H9 (cell line): ENCODE data around the gene MTX1. TPM values are rescaled to one million over a fixed set of nuclear protein-coding genes. Genes with fewer than 3 reads are reported as not detected.

Experiments
- DNase-seq: peaks from one replicate; pipeline ENCODE4 v3.0.0-alpha.2; 2017
- H2AFZ ChIP-seq: one replicate; pipeline ENCODE4 v1.6.1; 2013; ENCODE audit warnings: mild to moderate bottlenecking, low read length, control low read depth, moderate library complexity
- H2AK5ac ChIP-seq: 2 replicates; pipeline ENCODE4 v1.6.1; 2013; ENCODE audit warnings: low read length, control low read depth, mixed read lengths; ENCODE audit not compliant: insufficient read length
- H2BK120ac ChIP-seq: one replicate; pipeline ENCODE4 v1.6.1; 2013; ENCODE audit warnings: low read depth, mild to moderate bottlenecking, low read length, control low read depth, inconsistent platforms; ENCODE audit not compliant: poor library complexity, severe bottlenecking
- H2BK12ac ChIP-seq: 2 replicates; pipeline ENCODE4 v1.6.1; 2013; ENCODE audit warnings: low read length, control low read depth, mixed read lengths, low read depth; ENCODE audit not compliant: insufficient read length
- H2BK15ac ChIP-seq: 2 replicates; pipeline ENCODE4 v1.6.1; 2013; ENCODE audit warnings: low read depth, low read length, control low read depth
- H2BK20ac ChIP-seq: one replicate; pipeline ENCODE4 v1.6.1; 2013; ENCODE audit warnings: low read depth, mild to moderate bottlenecking, low read length, control low read depth, inconsistent platforms; ENCODE audit not compliant: poor library complexity, severe bottlenecking
- H2BK5ac ChIP-seq: 2 replicates; pipeline ENCODE4 v1.6.1; 2013; ENCODE audit warnings: low read length, control low read depth, mixed read lengths; ENCODE audit not compliant: insufficient read length
- H3K14ac ChIP-seq: 2 replicates; pipeline ENCODE4 v1.6.1; 2013; ENCODE audit warnings: low read length, control low read depth; ENCODE audit not compliant: insufficient read depth
- H3K18ac ChIP-seq: 2 replicates; pipeline ENCODE4 v1.6.1; 2013; ENCODE audit warnings: low read depth, mild to moderate bottlenecking, mixed read lengths, low read length, control low read depth; ENCODE audit not compliant: insufficient read length
- H3K23ac ChIP-seq: 2 replicates; pipeline ENCODE4 v1.6.1; 2013; ENCODE audit warnings: low read length, control low read depth, mixed read lengths, low read depth; ENCODE audit not compliant: insufficient read length
- H3K23me2 ChIP-seq: 2 replicates; pipeline ENCODE4 v1.6.1; 2013; ENCODE audit warnings: low read depth, mild to moderate bottlenecking, mixed read lengths, low read length, control low read depth; ENCODE audit not compliant: insufficient read length, poor library complexity, severe bottlenecking
- H3K27ac ChIP-seq: 2 replicates; pipeline ENCODE4 v1.5.1; 2013; ENCODE audit warnings: low read length, control low read depth, mixed read lengths, low read depth; ENCODE audit not compliant: insufficient read length
- H3K27me3 ChIP-seq: 2 replicates; pipeline ENCODE4 v1.6.1; 2013; ENCODE audit warnings: low read length, control low read depth, inconsistent platforms; ENCODE audit not compliant: insufficient read depth
- H3K4ac ChIP-seq: 2 replicates; pipeline ENCODE4 v1.6.1; 2013; ENCODE audit warnings: low read depth, mild to moderate bottlenecking, control low read depth, inconsistent platforms, low read length, moderate library complexity
- H3K4me1 ChIP-seq: 2 replicates; pipeline ENCODE4 v1.6.1; 2013; ENCODE audit warnings: low read length, control low read depth, inconsistent platforms; ENCODE audit not compliant: insufficient read depth
- H3K4me2 ChIP-seq: 2 replicates; pipeline ENCODE4 v1.6.1; 2013; ENCODE audit warnings: low read length, control low read depth, mixed read lengths; ENCODE audit not compliant: insufficient read length, insufficient read depth
- H3K56ac ChIP-seq: 2 replicates; pipeline ENCODE4 v1.6.1; 2013; ENCODE audit warnings: low read depth, mild to moderate bottlenecking, mixed read lengths, low read length, control low read depth; ENCODE audit not compliant: insufficient read length
- H3K79me1 ChIP-seq: 2 replicates; pipeline ENCODE4 v1.6.1; 2013; ENCODE audit warnings: low read depth, mild to moderate bottlenecking, moderate library complexity, low read length, control low read depth, inconsistent platforms; ENCODE audit not compliant: insufficient read depth, poor library complexity, severe bottlenecking
- H3K79me2 ChIP-seq: 2 replicates; pipeline ENCODE4 v1.6.1; 2013; ENCODE audit warnings: low read length, control low read depth, inconsistent platforms; ENCODE audit not compliant: insufficient read depth
- H3K9ac ChIP-seq: 2 replicates; pipeline ENCODE4 v1.6.1; 2013; ENCODE audit warnings: low read length, control low read depth, mixed read lengths; ENCODE audit not compliant: insufficient read length; ENCODE audit errors: extremely low read depth
- H3K9me3 ChIP-seq: one replicate; pipeline ENCODE4 v1.6.1; 2013; ENCODE audit warnings: low read depth, low read length, inconsistent platforms; ENCODE audit not compliant: control insufficient read depth
- H3T11ph ChIP-seq: one replicate; pipeline ENCODE4 v1.6.1; 2013; ENCODE audit warnings: mild to moderate bottlenecking, low read length, control low read depth, inconsistent platforms
- H4K20me1 ChIP-seq: one replicate; pipeline ENCODE4 v1.6.1; 2013; ENCODE audit not compliant: control insufficient read depth, insufficient read length, insufficient read depth
- H4K5ac ChIP-seq: 2 replicates; pipeline ENCODE4 v1.6.1; 2013; ENCODE audit warnings: low read depth, mild to moderate bottlenecking, mixed read lengths, low read length, control low read depth; ENCODE audit not compliant: insufficient read length
- H4K8ac ChIP-seq: replicated peaks from 2 replicates; pipeline ENCODE4 v1.6.1; 2013; ENCODE audit warnings: low read length, control low read depth, mixed read lengths, low read depth; ENCODE audit not compliant: insufficient read length
- H4K91ac ChIP-seq: 2 replicates; pipeline ENCODE4 v1.6.1; 2013; ENCODE audit warnings: low read depth, mild to moderate bottlenecking, moderate library complexity, mixed read lengths, low read length, control low read depth; ENCODE audit not compliant: insufficient read length
- H3K27ac Mint-ChIP-seq, 3 experiments: 2 replicates in 2 of 3; 3 replicates in 1 of 3; pipeline ENCODE4 v1.8.0; 2020 to 2021; ENCODE audit warnings: mixed read lengths in 3 of 3, mild to moderate bottlenecking in 1 of 3, moderate library complexity in 1 of 3
- H3K27me3 Mint-ChIP-seq: 2 replicates; pipeline ENCODE4 v1.8.0; 2021; ENCODE audit warnings: low read depth, mild to moderate bottlenecking, moderate library complexity, mixed read lengths
- H3K36me3 Mint-ChIP-seq, 3 experiments: 2 replicates in 2 of 3; 3 replicates in 1 of 3; pipeline ENCODE4 v1.8.0; 2020 to 2021; ENCODE audit warnings: low read depth in 3 of 3, mixed read lengths in 3 of 3; ENCODE audit not compliant: insufficient read depth in 1 of 3
- H3K4me1 Mint-ChIP-seq, 2 experiments: 2 replicates each; pipeline ENCODE4 v1.8.0; 2020; ENCODE audit warnings: mixed read lengths in 2 of 2
- H3K4me3 Mint-ChIP-seq, 2 experiments: 2 replicates in 1 of 2; 3 replicates in 1 of 2; pipeline ENCODE4 v1.8.0; 2020 to 2021; ENCODE audit warnings: mild to moderate bottlenecking in 2 of 2, mixed read lengths in 2 of 2, moderate library complexity in 1 of 2
- H3K9me3 Mint-ChIP-seq, 2 experiments: 2 replicates in 1 of 2; 3 replicates in 1 of 2; pipeline ENCODE4 v1.8.0; 2020; ENCODE audit warnings: mild to moderate bottlenecking in 2 of 2, mixed read lengths in 2 of 2, moderate library complexity in 1 of 2
- WGBS: extraction: QIAGEN DNeasy Blood & Tissue Kit; methylation state at CpG from one replicate; pipeline ENCODE4 v1.1.7; 2013; ENCODE audit warnings: missing lambda C conversion rate, low lambda C conversion rate, mixed read lengths; ENCODE audit not compliant: insufficient read length; ENCODE audit errors: extremely low coverage; 5-methylcytosine and 5-hydroxymethylcytosine counted together
- total RNA-seq: library from RNA; stranded (reverse); gene quantifications from 2 replicates; pipeline ENCODE4 v1.2.1, GENCODE V29; 2021
- TF ChIP-seq, protein P1 (sequence below): fragments of 200-600 bp; sonication (generic); conservative IDR thresholded peaks from 3 replicates; pipeline ENCODE4 v1.8.0; 2021; ENCODE audit warnings: antibody characterized with exemption, mild to moderate bottlenecking

The MTX1 gene
- total RNA-seq, 1 experiment from 2014 or later, result 45.0 TPM

DNA sequence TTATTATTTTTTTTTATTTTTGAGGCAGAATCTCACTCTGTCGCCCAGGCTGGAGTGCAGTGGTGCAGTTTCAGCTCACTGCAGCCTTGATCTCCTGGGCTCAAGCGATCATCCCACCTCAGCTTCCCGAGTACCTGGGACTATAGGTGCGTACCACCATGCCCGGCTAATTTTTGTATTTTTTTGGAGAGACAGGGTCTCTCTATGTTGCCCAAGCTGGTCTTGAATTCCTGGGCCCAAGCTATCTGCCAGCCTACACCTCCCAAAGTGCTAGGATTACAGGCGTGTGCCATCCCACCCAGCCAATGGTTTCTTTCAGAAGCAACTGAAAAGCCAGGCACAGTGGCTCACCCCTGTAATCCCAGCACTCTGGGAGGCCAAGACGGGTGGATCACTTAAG is 37.7 kb upstream of the MTX1 start:
- TF ChIP-seq, protein P1, sequence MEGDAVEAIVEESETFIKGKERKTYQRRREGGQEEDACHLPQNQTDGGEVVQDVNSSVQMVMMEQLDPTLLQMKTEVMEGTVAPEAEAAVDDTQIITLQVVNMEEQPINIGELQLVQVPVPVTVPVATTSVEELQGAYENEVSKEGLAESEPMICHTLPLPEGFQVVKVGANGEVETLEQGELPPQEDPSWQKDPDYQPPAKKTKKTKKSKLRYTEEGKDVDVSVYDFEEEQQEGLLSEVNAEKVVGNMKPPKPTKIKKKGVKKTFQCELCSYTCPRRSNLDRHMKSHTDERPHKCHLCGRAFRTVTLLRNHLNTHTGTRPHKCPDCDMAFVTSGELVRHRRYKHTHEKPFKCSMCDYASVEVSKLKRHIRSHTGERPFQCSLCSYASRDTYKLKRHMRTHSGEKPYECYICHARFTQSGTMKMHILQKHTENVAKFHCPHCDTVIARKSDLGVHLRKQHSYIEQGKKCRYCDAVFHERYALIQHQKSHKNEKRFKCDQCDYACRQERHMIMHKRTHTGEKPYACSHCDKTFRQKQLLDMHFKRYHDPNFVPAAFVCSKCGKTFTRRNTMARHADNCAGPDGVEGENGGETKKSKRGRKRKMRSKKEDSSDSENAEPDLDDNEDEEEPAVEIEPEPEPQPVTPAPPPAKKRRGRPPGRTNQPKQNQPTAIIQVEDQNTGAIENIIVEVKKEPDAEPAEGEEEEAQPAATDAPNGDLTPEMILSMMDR, result no peak
- Histone ChIP-seq H3K56ac (no peak overlapping the region), H2BK120ac (no peak overlapping the region), H2BK20ac (no peak overlapping the region), H3K23me2 (peaks cover 25% of the 10 kb centered on the region), H3K9ac (no peak overlapping the region), H3K79me1 (no peaks in the 10 kb centered on the region), H2BK5ac (no peak overlapping the region), H3K4me1 (no peaks in the 10 kb centered on the region), H4K5ac (no peak overlapping the region), H3K4ac (no peak overlapping the region), H3K27ac (no peak overlapping the region), H3K79me2 (no peaks in the 10 kb centered on the region; the same call in 1 of the 2 replicates), H2BK15ac (no peak overlapping the region), H4K8ac (no peak overlapping the region), H2BK12ac (no peak overlapping the region), H3K14ac (no peak overlapping the region), H2AFZ (no peak overlapping the region), H3K9me3 (no peaks in the 10 kb centered on the region), H3T11ph (no peak overlapping the region), H4K20me1 (no peaks in the 10 kb centered on the region), H4K91ac (no peak overlapping the region), H3K23ac (no peak overlapping the region), H3K4me2 (no peak overlapping the region), H3K27me3 (no peaks in the 10 kb centered on the region), H2AK5ac (no peak overlapping the region), H3K18ac (no peak overlapping the region)
- peaks cover 3 to 22% (median 16%) of the 10 kb centered on the region in 3 experiments for H3K36me3 Mint-ChIP-seq
- WGBS, result no CpG with 5 or more reads among the region's 7 CpGs
- DNase-seq, result no peak
- H3K9me3 Mint-ChIP-seq, result peaks cover 0 to under 1% of the 10 kb centered on the region in 2 experiments; a peak in 2 of 5 replicates
- no peak overlapping the region for H3K27ac Mint-ChIP-seq
- H3K4me1 Mint-ChIP-seq, result peaks cover 24 to 38% of the 10 kb centered on the region in 2 experiments
- H3K27me3 Mint-ChIP-seq, result no peaks in the 10 kb centered on the region; the same call in none of the 2 replicates
- no peak overlapping the region for H3K4me3 Mint-ChIP-seq
